ENCODE data around the gene ZNRD2.

The ZNRD2 gene

DNA sequence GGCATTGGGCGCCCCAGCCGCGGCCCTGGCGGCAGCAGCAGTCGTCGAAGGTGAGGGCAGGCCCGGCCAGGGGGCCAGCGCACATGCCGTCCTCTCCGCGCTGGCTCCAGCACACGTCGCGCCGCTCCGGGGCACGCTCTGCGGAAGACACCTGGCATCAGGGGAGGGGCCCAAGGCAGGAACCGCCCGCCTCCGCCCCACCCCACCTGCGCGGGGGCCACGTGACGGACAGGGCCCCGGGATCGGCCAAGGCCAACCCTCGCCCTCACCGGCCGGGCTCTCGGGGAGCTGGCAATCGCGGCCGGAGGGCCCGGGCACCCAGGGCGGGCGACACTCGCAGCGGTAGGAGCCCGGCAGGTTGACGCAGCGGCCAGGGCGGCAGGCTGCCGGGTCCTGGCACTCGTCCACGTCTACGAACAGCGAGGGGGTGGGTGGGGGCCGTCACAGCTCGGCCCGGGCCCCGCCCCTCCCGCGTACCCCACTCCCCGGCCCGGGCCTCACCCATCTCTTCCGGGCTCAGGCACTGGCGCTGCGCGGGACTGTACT is 30.5 kb upstream of the ZNRD2 start:
- in situ Hi-C loops (cut with MboI; ENCODE audit: low sequenced_read_pairs, unreplicated experiment) = no loop called here

GRCh38 chr11:65540290-65541092 is 29.8 kb upstream of the ZNRD2 start:
- peak; percentile 88 for TF ChIP-seq CTCF (IDR thresholded peaks at IDR 0.05; ENCODE audit: borderline replicate concordance, control extremely low read depth, extremely low read depth, insufficient read depth, missing control alignments)
- peak; percentile 99 for DNase-seq (ENCODE audit: low spot score)
- in situ Hi-C loops (cut with MboI; ENCODE audit: low sequenced_read_pairs, unreplicated experiment) = no loop called here

More for the DNA sequence above, 30.5 kb upstream of the ZNRD2 start:
- no peak for TF ChIP-seq CTCF (IDR thresholded peaks at IDR 0.05; ENCODE audit: borderline replicate concordance, control extremely low read depth, extremely low read depth, insufficient read depth, missing control alignments)
- DNase-seq (ENCODE audit: low spot score) = peak; percentile 88

- no peak for DNase-seq (ENCODE audit: low spot score)
- in situ Hi-C loops (cut with MboI; ENCODE audit: low sequenced_read_pairs, unreplicated experiment) = no loop called here
- TF ChIP-seq CTCF (IDR thresholded peaks at IDR 0.05; ENCODE audit: borderline replicate concordance, control extremely low read depth, extremely low read depth, insufficient read depth, missing control alignments) = no peak
These were observed 28.9 kb upstream of the ZNRD2 start for GRCh38 chr11:65541093-65541982.

DNA sequence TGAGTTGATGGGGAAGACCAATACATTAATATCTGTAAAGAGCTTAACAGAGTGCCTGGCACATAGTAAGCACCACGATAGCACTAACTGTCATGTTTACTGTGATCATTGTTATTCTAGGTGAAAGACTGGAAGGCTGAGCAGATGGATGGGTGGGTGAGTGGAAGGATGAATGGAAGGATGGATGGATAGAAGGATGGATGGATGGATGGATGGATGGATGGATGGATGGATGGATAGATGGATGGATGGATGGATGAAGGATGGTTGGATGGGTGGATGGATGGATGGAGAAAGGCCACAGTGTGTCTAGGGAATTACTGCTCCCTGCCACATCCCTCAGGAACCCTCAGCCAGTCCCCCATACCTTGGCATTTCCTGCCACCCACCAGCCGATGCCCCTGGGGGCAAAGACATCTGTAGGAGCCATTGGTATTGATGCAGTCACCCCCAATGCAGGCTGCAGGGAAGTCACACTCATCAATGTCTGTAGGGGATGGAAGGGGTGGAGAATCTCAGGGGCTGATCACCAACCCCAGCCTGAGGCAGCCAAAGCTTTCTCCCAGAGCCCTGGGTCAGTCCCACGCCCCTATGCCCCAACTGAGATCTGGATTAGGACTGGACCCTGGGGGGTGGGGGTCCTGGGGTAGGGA is 27.4 kb upstream of the ZNRD2 start:
- DNase-seq (ENCODE audit: low spot score) = no peak
- TF ChIP-seq CTCF (IDR thresholded peaks at IDR 0.05; ENCODE audit: borderline replicate concordance, control extremely low read depth, extremely low read depth, insufficient read depth, missing control alignments) = no peak
- in situ Hi-C loops (cut with MboI; ENCODE audit: low sequenced_read_pairs, unreplicated experiment) = no loop called here

DNA sequence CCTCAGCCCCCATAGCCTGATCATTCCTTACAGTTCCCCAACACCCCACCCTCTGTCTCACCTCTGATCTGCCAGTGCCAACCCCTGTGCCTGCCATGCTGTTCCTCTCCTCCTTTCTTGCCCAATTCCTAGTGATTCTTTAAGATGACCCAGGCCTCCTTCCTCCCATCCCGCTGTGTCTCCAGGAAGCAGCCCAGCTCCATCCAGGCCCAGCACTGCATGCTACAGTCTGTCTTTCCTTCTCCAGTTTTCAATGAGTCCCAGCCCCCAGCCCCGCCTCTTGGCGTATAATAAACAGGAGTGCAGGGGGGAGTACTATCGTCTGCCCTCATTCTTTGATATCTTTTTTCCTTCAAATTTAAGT is 24.4 kb upstream of the ZNRD2 start:
- no peak for DNase-seq (ENCODE audit: low spot score)
- no peak for TF ChIP-seq CTCF (IDR thresholded peaks at IDR 0.05; ENCODE audit: borderline replicate concordance, control extremely low read depth, extremely low read depth, insufficient read depth, missing control alignments)
- in situ Hi-C loops (cut with MboI; ENCODE audit: low sequenced_read_pairs, unreplicated experiment) = no loop called here

Data from GM13976 (cell line).